GM12873 (cell line): ENCODE measurements around the gene GYG2.

Experiments
- TF ChIP-seq, protein P1 (sequence below): IDR thresholded peaks from 2 replicates; pipeline ENCODE4 v1.5.1; 2012; ENCODE audit warnings: low read depth, mild to moderate bottlenecking, moderate library complexity, low read length, control low read depth; ENCODE audit not compliant: insufficient read depth; ENCODE audit errors: missing control alignments

GYG2 gene

DNA sequence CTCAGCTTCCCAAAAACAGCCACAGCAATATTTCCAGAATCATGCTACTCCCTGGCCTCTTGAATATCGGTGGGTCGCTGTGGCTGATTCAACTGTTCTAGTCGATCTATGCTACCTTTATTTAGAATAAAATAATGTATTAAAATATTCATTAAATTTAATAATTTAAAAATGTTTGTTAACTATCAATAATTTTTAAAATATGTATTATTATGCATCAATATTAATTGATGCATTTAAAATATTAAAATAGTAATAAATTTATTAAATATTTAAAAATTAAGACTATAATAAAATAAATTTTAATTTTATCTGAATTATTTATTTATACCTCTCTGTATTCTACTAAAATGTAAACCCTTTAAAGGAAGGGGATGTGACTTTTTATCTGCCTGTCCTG lies 81.4 kb downstream of the GYG2 start:
- TF ChIP-seq, protein P1, sequence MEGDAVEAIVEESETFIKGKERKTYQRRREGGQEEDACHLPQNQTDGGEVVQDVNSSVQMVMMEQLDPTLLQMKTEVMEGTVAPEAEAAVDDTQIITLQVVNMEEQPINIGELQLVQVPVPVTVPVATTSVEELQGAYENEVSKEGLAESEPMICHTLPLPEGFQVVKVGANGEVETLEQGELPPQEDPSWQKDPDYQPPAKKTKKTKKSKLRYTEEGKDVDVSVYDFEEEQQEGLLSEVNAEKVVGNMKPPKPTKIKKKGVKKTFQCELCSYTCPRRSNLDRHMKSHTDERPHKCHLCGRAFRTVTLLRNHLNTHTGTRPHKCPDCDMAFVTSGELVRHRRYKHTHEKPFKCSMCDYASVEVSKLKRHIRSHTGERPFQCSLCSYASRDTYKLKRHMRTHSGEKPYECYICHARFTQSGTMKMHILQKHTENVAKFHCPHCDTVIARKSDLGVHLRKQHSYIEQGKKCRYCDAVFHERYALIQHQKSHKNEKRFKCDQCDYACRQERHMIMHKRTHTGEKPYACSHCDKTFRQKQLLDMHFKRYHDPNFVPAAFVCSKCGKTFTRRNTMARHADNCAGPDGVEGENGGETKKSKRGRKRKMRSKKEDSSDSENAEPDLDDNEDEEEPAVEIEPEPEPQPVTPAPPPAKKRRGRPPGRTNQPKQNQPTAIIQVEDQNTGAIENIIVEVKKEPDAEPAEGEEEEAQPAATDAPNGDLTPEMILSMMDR, result no peak

DNA sequence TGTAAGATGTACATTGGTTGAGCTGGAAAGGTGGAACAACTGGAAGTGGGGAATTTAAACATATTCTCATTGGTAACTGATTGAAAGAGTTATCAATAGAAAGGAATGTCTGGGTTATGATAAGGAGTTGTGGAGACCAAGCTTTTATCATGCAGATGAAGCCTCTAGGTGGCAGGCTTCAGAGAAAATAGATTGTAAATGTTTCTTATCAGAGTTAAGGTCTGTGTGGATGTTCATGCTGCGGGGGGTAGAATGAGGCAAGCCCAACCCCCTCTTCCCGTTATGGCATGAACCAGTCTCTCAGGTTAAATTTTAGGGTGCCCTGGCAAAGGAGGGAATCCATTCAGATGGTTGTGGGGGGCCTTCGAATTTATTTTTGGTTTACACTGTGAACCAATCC lies 84.4 kb downstream of the GYG2 start:
- TF ChIP-seq, protein P1, result peak; percentile 13

DNA sequence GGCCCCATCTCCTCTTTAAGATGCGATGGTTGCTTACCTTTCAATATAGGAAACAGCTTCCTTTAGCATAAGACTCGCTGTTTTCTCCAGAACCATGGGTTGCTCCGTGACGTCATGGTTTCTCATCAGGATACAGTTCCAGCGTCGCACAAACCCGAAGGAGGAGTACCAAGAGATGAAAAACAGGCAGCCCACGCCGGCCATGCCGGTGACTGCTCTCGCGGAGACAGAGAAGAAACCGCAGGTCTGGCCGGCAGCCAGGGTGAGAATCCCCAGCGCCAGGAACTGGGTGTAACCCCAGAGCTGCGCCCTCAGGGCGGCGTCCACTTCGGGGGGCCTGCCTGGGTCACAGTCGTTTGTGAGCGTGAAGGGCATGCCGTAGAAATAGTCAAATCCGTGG lies 89.0 kb downstream of the GYG2 start:
- TF ChIP-seq, protein P1, result no peak

DNA sequence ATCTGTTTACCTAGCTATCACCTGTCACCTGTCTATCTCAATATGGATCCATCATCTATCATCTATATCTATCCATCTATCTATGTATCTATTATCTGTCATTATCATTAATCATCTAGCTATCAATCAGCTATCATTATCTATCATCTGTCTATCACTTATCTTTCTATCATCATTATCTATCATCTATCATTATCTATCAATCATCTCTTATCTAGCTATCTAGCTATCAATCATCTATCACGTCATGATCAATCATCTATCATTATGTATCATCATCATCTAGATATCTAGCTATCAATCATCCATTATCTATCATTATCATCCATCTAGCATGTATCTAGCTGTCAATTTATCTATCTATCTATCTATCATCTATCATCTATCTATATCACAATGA lies 92.5 kb downstream of the GYG2 start:
- TF ChIP-seq, protein P1, result no peak

DNA sequence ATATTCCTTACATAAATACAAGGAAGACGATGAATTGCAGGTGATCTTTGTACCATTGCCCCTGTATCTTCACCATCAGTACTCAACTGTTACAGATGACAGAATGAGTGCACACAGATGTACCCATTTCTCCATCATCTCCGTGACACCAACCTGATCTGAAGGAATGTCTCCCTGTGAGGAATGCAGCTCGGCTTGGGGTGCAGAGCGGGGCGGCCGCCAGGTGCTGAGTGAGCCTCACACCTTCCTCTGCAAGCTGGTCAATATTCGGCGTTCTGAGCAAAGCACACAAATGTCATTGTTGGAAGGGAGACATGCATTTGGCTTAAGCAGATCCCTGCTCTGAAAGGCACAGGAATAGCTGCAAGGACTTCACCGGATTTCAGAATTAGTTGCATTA lies 93.0 kb downstream of the GYG2 start:
- TF ChIP-seq, protein P1, result no peak

DNA sequence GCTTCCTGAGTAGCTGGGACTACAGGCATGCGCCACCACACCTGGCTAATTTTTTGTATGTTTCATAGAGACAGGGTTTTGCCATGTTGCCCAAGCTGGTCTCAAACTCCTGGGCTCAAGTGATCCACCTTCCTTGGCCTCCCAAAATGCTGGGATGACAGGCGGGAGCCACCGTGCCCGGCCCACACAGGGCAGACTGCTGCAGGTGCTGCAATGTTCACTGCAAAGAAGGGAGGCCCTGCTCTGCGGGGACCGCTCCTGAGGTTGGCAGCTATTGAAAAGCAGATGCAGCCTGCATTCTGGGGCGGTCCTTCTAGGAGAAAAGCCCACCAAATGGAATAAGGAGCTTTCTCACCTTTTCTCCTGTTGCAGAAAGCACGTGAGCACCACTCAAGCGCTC lies 95.4 kb downstream of the GYG2 start:
- TF ChIP-seq, protein P1, result no peak

DNA sequence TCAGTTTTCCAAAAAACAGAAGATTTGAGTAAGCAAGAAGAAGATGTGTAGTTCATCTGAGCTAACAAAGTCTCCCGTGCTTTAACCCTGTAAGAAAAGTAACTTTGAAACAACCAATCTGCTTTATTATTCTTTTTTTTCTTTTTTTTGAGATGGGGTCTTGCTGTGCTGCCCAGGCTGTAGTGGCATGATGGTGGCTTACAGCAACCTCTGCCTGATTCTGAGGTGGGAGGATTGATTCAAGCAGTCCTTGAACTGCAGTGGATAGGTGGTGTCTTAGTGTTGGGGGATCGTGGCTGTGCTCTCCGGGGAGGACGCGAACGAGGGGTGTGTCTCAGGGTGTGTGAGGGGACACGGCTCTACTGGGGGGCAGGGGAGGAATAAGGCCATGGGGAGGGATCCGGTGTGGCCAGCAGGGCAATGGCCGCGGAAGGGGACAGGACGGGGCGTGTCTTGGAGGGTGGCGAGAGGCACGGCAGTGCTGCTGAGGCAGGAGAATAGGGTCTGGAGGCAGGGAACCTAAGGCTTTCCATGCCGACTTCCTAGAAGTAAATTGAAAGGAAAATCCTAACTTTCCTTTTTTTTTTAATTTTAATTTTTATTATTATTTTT lies 98.0 kb downstream of the GYG2 start:
- TF ChIP-seq, protein P1, result no peak
